Measurements from ENCODE around the gene DGCR2. TPM values are rescaled to one million over a fixed set of nuclear protein-coding genes. Genes with fewer than 3 reads are reported as not detected.
"Not testable (repeated sequence)": the region's sequence is repeated elsewhere in the genome, so short reads cannot be mapped to it uniquely, and the experiment has no call there.

The DGCR2 gene
- total RNA-seq, 2 donors from 2014 or later: 29.6 to 34.6 TPM

DNA sequence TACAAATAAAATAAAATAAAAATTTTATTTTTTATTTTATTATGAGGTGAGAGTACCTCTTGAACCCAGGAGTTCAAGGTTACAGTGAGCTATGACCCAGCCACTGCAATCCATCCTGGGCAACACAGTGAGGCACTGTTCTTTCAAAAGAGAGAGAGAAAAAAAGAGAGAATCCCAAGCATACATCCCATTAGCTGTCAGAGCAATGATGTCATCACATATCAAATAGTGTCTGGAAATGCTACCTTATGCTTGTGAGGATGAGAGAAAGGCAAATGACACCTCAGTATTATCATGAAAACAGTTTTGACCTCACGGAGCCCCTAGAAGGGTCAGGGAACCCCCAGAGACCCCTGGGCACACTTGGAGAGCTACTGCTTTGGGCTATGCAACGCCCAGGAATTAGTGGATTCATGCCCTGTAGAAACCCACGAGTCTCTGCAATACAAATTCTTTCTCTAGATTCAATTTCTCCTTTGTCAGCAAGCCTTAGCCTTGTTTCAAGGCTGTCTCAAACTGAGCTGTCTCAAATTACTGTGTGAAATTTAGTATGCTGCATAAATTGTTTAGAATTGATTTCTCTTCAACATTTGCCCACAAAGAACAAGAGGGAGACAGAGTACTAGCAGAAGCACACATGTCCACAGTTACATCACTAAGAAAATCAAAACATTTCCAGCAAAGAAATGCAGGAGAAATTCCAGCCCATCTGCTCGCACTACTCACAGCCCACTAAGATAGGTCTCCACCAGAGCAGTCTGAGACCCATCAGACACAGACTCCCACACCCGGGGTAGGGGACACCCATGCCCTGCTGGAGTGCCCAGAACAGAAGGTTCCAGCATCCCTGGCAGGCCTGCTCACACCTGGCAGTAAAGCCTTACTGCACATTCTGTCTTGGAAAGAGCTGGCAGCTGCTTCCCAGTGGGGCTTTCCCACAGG, 18.1 kb downstream of the DGCR2 start:
- H3K4me1 Mint-ChIP-seq (ENCODE audit: low read depth in 2 of 2): peaks cover 34 to 37% of the 10 kb centered on the region in 2 donors
- ATAC-seq: no peak
- no peaks in the 10 kb centered on the region for H3K27me3 Mint-ChIP-seq
- no peaks in the 10 kb centered on the region for H3K36me3 Mint-ChIP-seq
- no peaks in the 10 kb centered on the region for H3K9me3 Mint-ChIP-seq
- H3K27ac Mint-ChIP-seq: peak overlapping the region in 1 of 2 donors; percentile 21
- H3K4me3 Mint-ChIP-seq: no peak overlapping the region
- no peak for DNase-seq (ENCODE audit: low spot score)

DNA sequence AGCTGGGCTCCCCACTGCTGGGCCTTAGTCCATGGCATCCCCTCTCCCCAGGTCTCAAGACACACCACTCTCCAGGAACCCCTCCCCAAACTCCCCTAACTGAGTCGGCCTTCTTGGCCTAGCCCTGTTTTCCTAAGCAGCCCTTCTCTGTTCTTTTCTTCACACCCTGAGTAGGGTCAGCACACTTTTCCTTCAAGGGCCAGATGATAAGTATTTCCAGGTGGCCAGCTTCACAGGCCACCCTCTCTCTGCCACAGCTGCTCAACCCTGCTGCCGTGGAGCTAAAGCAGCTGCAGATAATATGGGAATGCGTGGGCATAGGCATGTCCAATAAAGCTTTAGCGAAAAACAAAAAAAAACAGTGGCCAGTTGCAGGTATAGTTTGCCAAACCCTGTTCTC, 24.1 kb downstream of the DGCR2 start:
- no peak overlapping the region for H3K4me3 Mint-ChIP-seq
- H3K36me3 Mint-ChIP-seq: no peaks in the 10 kb centered on the region
- peaks cover 11 to 30% of the 10 kb centered on the region in 2 donors for H3K4me1 Mint-ChIP-seq (ENCODE audit: low read depth in 2 of 2)
- no peaks in the 10 kb centered on the region for H3K27me3 Mint-ChIP-seq
- ATAC-seq (no peak), DNase-seq (ENCODE audit: low spot score) (no peak)
- H3K27ac Mint-ChIP-seq: peak overlapping the region in 1 of 2 donors; percentile 49
- no peaks in the 10 kb centered on the region for H3K9me3 Mint-ChIP-seq

DNA sequence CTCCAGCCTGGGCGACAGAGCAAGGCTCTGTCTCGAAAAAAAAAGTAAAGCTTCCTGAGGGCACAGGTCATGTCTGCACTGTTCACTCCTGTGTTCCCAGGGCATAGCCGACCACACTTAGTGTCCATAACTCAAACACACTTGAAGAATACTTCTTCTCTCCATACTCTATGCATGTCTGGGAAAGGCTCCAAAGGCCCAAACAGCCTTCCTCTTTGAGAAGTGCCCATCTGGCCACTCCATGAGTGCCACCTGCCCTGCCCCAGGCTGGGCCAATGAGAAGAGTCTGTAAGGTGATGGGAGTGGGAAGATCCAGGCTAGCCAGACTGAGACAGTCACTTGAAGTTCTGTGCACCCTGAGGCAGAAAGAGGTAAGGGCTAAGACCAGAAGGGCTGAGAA, 24.7 kb downstream of the DGCR2 start:
- Mint-ChIP-seq H3K27ac (peak overlapping the region in 1 of 2 donors; percentile 49), H3K36me3 (no peaks in the 10 kb centered on the region), H3K27me3 (no peaks in the 10 kb centered on the region), H3K4me3 (no peak overlapping the region), H3K9me3 (no peaks in the 10 kb centered on the region), H3K4me1 (ENCODE audit: low read depth in 2 of 2) (peaks cover 15 to 31% of the 10 kb centered on the region in 2 donors)
- no peak for DNase-seq (ENCODE audit: low spot score)
- no peak for ATAC-seq

DNA sequence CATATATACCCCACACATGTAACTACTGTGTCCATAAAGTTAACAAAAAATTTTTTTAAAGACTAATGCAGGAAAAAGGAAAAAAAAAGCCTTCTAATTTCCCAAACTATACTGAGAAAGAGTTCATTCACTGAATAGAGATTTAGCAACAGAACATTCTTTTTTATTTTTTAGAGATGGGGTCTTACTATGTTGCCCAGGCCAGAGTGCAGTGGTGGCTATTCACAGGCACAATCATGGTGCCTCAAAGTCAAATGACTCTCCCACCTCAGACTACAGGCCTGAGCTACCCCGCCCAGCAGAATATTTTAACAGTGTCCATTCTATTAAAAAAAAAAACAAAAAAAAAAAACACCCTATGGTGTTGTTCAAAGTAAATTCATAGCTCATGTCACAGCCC, 25.7 kb downstream of the DGCR2 start:
- Mint-ChIP-seq H3K36me3 (no peaks in the 10 kb centered on the region), H3K27me3 (no peaks in the 10 kb centered on the region), H3K4me3 (no peak overlapping the region), H3K9me3 (no peaks in the 10 kb centered on the region), H3K4me1 (ENCODE audit: low read depth in 2 of 2) (peaks cover 17 to 28% of the 10 kb centered on the region in 2 donors), H3K27ac (peak overlapping the region in 1 of 2 donors; percentile 33)
- no peak for ATAC-seq
- no peak for DNase-seq (ENCODE audit: low spot score)

DNA sequence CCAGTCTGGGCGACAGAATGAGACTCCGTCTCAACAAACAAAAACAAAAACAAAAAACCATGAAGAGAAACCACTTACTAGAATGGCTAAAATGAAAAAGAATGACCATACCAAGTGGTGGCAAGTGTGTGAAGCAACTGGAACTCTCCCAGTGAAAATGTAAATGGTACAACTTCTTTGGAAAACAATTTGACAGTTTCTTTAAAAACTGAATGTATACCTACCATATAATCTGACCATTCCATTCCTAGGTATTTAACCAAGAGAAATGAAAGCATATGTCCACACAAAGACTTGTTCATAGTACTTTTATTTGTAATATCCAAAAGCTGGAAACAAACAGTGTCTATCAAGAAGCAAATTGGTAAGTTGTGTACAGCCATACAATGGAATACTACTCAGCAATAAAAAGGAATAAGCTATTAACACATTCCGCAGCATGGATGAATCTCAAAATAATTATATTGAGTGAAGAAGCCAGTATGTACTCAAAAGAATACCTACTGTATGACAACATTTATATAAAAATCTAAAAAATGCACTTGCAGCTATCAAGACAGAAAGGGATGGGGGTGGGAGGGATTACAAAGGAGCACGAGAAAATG, 27.7 kb downstream of the DGCR2 start:
- no peak overlapping the region for H3K27ac Mint-ChIP-seq

DNA sequence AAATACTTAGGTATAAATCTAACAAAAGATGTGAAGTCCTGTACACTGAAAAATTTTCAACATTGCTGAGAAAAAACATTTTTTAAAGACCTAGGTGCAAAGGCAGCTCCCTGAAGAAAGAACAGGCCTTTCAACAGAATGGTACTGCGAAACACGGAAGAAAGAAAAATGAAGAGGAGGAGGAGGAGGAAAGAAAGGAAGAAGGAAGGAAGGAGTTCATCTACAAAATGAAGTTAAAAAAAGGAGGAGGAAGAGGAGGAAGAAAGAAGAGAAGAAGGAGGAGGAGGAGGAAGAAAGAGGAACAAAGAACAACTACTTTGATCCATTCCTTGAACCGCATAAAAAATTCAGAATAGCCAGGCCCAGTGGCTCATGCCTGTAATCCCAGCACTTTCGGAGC, 29.5 kb downstream of the DGCR2 start:
- H3K4me3 Mint-ChIP-seq: no peak overlapping the region
- DNase-seq (ENCODE audit: low spot score) (no peak), ATAC-seq (no peak)
- no peak overlapping the region for H3K27ac Mint-ChIP-seq
- H3K9me3 Mint-ChIP-seq: no peaks in the 10 kb centered on the region
- no peaks in the 10 kb centered on the region for H3K36me3 Mint-ChIP-seq
- peaks cover 14 to 21% of the 10 kb centered on the region in 2 donors for H3K4me1 Mint-ChIP-seq (ENCODE audit: low read depth in 2 of 2)
- H3K27me3 Mint-ChIP-seq: no peaks in the 10 kb centered on the region

More for the DNA sequence above, 27.7 kb downstream of the DGCR2 start:
- peaks cover 21 to 27% of the 10 kb centered on the region in 2 donors for H3K4me1 Mint-ChIP-seq (ENCODE audit: low read depth in 2 of 2)
- H3K36me3 Mint-ChIP-seq: no peaks in the 10 kb centered on the region
- H3K27me3 Mint-ChIP-seq: no peaks in the 10 kb centered on the region
- H3K4me3 Mint-ChIP-seq: no peak overlapping the region
- no peaks in the 10 kb centered on the region for H3K9me3 Mint-ChIP-seq
- no peak for ATAC-seq
- no peak for DNase-seq (ENCODE audit: low spot score)

DNA sequence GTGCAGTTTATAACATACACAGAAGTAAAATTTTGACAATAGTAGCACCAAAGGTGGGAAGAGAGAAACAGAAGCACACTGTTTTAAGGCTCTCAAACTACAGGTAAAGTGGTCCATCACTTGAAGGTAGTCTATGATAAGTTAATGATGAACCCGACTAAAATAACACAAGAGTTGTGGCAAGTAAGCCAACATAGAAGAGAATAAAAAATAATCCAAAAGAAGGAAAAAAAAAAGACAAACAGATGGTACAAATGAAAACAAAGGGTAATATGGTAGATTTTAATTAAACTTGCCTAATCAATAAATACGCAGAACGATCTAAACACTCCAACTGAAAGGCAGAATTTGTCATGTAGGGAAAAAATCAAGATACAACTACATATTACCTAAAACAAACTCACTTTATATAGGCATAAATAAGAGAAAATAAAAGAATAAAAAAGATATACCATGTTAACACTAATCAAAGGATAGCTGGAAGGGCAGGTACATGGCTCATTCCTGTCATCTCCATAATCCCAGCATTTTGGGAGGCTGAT, 31.6 kb downstream of the DGCR2 start:
- Mint-ChIP-seq H3K4me1 (ENCODE audit: low read depth in 2 of 2) (peaks cover 17 to 19% of the 10 kb centered on the region in 2 donors), H3K9me3 (no peaks in the 10 kb centered on the region), H3K27ac (no peak overlapping the region), H3K4me3 (no peak overlapping the region), H3K27me3 (no peaks in the 10 kb centered on the region), H3K36me3 (no peaks in the 10 kb centered on the region)
- ATAC-seq (no peak), DNase-seq (ENCODE audit: low spot score) (no peak)

DNA sequence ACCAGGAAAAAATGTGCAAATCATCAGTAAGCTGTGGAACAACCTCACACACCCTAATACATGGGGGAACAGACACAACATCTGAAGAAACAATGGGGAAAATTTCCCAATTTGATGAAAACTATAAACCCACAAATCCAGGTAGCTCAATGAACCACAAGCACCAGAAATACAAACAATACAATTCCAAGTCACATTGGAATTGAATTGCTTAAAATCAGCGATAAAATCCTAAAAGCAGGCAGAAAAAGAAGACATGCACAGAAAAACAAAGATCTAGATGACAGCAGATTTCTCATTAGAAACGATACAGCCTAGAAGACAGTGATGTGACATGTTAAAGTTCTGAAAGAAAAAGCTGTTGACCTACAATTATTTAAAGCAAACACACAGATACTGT, 32.0 kb downstream of the DGCR2 start:
- H3K4me1 Mint-ChIP-seq (ENCODE audit: low read depth in 2 of 2): peaks cover 22 to 23% of the 10 kb centered on the region in 2 donors
- DNase-seq (ENCODE audit: low spot score) (no peak), ATAC-seq (no peak)
- H3K27me3 Mint-ChIP-seq: no peaks in the 10 kb centered on the region
- no peak overlapping the region for H3K4me3 Mint-ChIP-seq
- H3K36me3 Mint-ChIP-seq: no peaks in the 10 kb centered on the region
- no peaks in the 10 kb centered on the region for H3K9me3 Mint-ChIP-seq
- no peak overlapping the region for H3K27ac Mint-ChIP-seq

DNA sequence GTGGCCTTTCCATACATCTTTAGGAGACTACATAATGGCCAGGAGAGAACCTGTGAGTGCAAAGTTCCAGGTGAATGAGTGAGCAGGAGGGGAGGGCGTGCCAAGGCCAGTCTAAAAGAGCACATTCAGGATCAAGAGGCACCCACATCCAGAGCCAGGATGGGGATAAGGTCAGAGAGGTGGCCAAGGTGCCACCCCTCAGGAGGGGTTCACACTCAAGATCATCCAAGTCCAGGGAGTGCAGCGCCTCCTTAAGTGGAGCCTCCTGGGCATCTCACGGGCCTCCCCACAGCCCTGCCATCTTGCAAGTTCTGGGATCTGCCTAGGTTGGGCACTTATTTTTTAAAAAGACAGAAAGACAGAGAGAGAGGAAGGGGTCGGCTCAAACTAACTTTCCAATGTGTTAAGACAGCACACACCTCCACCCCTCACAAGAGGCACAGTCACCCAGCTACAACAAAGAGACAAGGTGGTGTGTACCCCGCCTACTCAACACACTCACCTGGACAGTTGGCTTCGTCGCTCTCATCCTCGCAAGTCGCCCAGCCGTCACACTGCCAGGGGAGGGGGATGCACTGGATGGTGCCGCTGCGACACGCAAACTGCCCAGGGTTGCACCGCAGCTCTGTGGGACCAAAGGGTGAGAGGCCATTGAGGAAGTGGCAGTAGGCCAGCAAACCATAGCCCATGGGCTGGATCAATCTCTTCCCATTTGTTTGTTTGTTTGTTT, 33.2 kb downstream of the DGCR2 start:
- Mint-ChIP-seq H3K27ac (no peak overlapping the region), H3K36me3 (no peaks in the 10 kb centered on the region)

DNA sequence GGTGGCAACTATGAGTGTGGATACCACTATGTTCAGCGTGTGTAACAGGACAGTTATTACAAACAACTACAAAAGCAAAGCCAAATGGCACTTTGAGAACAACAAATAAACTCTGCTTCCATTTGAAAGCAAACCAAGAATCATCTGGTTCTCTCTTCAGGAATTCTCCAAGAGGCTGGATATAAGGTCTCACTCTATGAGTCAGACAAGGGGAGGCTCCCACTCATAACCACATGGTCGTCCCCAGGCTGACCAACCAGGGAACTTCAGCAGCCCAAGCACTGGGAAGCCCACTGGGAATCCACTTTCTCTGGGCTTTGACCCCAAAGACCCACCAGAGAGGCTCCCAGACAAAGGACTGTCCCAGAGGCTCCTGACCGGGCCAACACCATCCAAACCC, 35.3 kb downstream of the DGCR2 start:
- no peak overlapping the region for H3K4me3 Mint-ChIP-seq
- ATAC-seq: no peak
- peaks cover 19 to 24% of the 10 kb centered on the region in 2 donors for H3K4me1 Mint-ChIP-seq (ENCODE audit: low read depth in 2 of 2)
- H3K9me3 Mint-ChIP-seq: no peaks in the 10 kb centered on the region
- H3K27ac Mint-ChIP-seq: no peak overlapping the region
- no peaks in the 10 kb centered on the region for H3K36me3 Mint-ChIP-seq
- no peaks in the 10 kb centered on the region for H3K27me3 Mint-ChIP-seq
- no peak for DNase-seq (ENCODE audit: low spot score)

More for the DNA sequence above, 33.2 kb downstream of the DGCR2 start:
- H3K4me1 Mint-ChIP-seq (ENCODE audit: low read depth in 2 of 2): peaks cover 24 to 27% of the 10 kb centered on the region in 2 donors
- ATAC-seq (no peak), DNase-seq (ENCODE audit: low spot score) (no peak)
- H3K27me3 Mint-ChIP-seq: no peaks in the 10 kb centered on the region
- no peaks in the 10 kb centered on the region for H3K9me3 Mint-ChIP-seq
- H3K4me3 Mint-ChIP-seq: no peak overlapping the region

DNA sequence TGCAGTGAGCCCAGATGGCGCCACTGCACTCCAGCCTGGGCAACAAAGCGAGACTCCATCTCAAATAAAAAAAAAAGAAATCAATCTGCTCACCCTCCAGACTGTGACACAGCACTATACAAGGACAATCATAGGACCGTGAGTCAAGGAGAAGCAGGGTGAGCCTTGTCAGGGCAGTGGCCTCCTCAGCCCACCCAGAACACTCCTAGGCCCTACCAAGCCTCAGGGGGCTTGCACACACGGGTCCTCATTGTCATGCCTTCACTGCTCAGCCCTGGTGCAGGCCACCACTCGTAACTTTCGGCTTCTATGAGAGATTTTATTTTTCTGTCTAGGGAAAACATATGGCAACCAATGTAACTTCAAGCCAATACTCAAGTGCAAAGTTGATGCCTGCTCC, 35.8 kb downstream of the DGCR2 start:
- no peak overlapping the region for H3K27ac Mint-ChIP-seq
- no peaks in the 10 kb centered on the region for H3K27me3 Mint-ChIP-seq
- no peak overlapping the region for H3K4me3 Mint-ChIP-seq
- no peak for DNase-seq (ENCODE audit: low spot score)
- H3K4me1 Mint-ChIP-seq (ENCODE audit: low read depth in 2 of 2): peaks cover 19 to 24% of the 10 kb centered on the region in 2 donors
- ATAC-seq: no peak
- no peaks in the 10 kb centered on the region for H3K36me3 Mint-ChIP-seq
- H3K9me3 Mint-ChIP-seq: no peaks in the 10 kb centered on the region

DNA sequence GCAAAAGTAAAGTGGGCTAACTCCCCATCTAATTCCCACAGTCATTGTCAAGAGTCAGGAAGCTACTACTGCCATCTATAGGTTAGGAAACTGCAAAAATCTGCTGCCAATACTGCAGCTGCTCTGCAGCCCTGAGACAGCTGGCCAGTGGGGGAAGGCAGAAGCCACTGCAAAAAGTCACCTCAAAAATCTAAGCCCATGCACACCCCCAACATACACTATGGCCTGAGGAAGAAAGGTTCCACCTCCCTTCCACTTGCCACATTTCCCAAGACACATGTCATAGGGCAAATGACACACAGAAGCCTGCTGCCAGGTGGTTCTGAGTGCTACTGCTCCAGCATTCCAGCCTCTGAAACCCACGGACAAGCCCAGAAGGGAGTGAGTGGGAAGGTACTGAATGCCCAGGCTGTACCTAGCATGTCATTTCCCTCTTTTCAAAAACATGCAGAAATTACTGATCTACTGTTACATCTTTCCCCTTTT, 36.9 kb downstream of the DGCR2 start:
- H3K27me3 Mint-ChIP-seq: no peaks in the 10 kb centered on the region
- ATAC-seq: no peak
- H3K36me3 Mint-ChIP-seq: no peaks in the 10 kb centered on the region
- H3K4me3 Mint-ChIP-seq: peak overlapping the region; percentile 36
- no peaks in the 10 kb centered on the region for H3K9me3 Mint-ChIP-seq
- H3K27ac Mint-ChIP-seq: peak overlapping the region in 1 of 2 donors; percentile 37
- no peak for DNase-seq (ENCODE audit: low spot score)
- H3K4me1 Mint-ChIP-seq (ENCODE audit: low read depth in 2 of 2): peaks cover 14 to 22% of the 10 kb centered on the region in 2 donors

DNA sequence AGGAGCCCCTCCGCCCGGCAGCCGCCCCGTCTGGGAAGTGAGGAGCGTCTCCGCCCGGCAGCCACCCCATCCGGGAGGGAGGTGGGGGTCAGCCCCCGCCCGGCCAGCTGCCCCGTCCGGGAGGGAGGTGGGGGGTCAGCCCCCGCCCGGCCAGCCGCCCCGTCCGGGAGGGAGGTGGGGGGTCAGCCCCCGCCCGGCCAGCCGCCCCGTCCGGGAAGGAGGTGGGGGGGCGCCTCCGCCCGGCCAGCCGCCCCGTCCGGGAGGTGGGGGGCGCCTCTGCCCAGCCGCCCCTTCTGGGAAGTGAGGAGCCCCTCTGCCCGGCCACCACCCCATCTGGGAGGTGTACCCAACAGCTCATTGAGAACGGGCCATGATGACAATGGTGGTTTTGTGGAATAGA, 37.6 kb downstream of the DGCR2 start:
- DNase-seq (ENCODE audit: low spot score); H3K27ac Mint-ChIP-seq; H3K9me3 Mint-ChIP-seq; H3K27me3 Mint-ChIP-seq; ATAC-seq; H3K4me3 Mint-ChIP-seq; H3K36me3 Mint-ChIP-seq: not testable (repeated sequence)
- H3K4me1 Mint-ChIP-seq (ENCODE audit: low read depth in 2 of 2): peaks cover 14 to 22% of the 10 kb centered on the region in 2 donors
